NT2/D1 (cell line): ENCODE results near the gene ERC2.

ENCODE experiments used
- SUZ12 ChIP-seq: IDR thresholded peaks from 2 replicates; pipeline ENCODE4 v1.6.1; 2011; ENCODE audit not compliant: insufficient read length, insufficient read depth; ENCODE audit errors: extremely low read depth
- YY1 ChIP-seq: IDR thresholded peaks from 2 replicates; pipeline ENCODE4 v1.6.1; 2011; ENCODE audit not compliant: insufficient read length, insufficient read depth

DNA sequence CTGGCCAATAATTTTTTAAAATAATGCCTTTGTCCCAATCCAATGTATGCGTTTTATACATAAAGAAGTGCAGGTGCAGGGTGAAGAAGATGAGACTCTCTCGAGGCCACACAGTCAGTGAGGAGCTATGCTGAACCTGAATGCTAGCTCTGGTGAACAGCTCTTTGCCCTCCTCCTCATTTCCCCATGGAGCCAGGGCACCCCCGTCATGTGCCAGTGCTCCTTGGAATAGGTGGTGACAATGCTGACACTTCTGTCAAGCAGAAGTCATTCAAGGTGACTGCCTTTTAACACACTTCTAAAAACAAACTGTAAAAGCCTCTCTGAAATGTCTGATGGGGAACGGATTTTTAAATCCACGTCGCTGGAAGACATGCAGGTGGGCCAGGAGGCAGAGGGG is 818.7 kb downstream of the ERC2 start:
- no peak for TF ChIP-seq SUZ12
- TF ChIP-seq YY1: no peak
